Erythroblast (primary cell): Measurements from ENCODE around the gene NUDT14.

Experiments used
- GATA1 ChIP-seq: IDR thresholded peaks from 2 replicates; pipeline ENCODE4 v1.6.1; 2011; ENCODE audit warnings: low read depth, mild to moderate bottlenecking, control low read depth, low read length, moderate library complexity
- POLR2A ChIP-seq: IDR thresholded peaks from 2 replicates; pipeline ENCODE4 v1.6.1; 2011; ENCODE audit warnings: mild to moderate bottlenecking, low read length

DNA sequence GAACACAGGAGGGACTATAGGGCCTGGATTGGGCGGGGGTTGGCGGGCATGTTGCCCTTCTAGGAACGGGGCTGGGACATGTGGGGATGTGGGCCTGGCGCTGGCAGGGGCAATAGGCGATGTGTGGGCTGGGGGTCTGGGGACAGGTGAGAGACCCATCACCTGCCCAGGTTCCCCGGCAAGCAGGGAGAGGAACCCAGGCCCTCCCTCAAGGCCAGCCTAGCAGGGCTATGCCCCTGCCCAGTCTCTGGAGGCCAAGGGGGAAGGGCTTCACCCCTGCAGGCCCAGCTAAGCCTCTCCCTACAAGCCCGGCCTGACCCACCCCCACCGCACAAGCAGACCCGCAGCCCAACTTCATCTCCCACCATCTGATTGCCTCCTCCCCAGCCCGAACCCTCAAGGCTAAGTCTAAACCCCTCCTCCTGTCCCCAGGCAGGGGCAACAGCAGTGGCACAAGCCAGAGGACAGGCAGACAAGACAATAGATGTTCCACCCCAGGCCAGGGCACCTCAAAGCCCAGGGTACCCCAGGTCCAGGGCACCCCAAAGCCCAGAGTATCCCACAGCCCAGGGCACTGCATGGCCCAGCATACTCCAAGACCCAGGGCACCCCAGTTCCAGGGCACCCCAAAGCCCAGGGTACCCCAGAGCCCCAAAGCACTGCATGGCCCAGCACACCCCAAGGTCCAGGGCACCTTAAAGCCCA lies 19.0 kb downstream of the NUDT14 start:
- no peak for TF ChIP-seq POLR2A
- TF ChIP-seq GATA1, result no peak
